A549 (cell line): ENCODE data around the gene B3GALNT2.

Source experiments
- CEBPB ChIP-seq, 2 experiments: fragments of >200 bp in 1 of 2; sonication (Bioruptor Twin) in 1 of 2; formaldehyde crosslinking in 1 of 2; IDR thresholded peaks; 2 replicates each; pipeline ENCODE4 v1.6.1; 2012 to 2016
- EP300 ChIP-seq, 2 experiments: fragments of >200 bp; sonication (Bioruptor Twin); formaldehyde crosslinking; IDR thresholded peaks; 2 replicates in 1 of 2; 3 replicates in 1 of 2; pipeline ENCODE4 v1.6.1; 2016 to 2017
- POLR2A ChIP-seq: IDR thresholded peaks from 2 replicates; pipeline ENCODE4 v1.6.1; 2012; ENCODE audit warnings: mild to moderate bottlenecking, low read length
- RCOR1 ChIP-seq: fragments of 150-350 bp; IDR thresholded peaks from 2 replicates; pipeline ENCODE4 v1.6.1; 2014; ENCODE audit warnings: antibody characterized with exemption, low read length, low read depth

GRCh38 chr1:235502601-235503402 lies 1.4 kb downstream of the B3GALNT2 start:
- TF ChIP-seq RCOR1, result no peak
- no peak for TF ChIP-seq CEBPB (IDR thresholded peaks at IDR 0.05)
- TF ChIP-seq POLR2A, result no peak
- no peak for TF ChIP-seq EP300 (IDR thresholded peaks at IDR 0.05)
